ENCODE measurements around the gene CORIN.

Gene CORIN

DNA sequence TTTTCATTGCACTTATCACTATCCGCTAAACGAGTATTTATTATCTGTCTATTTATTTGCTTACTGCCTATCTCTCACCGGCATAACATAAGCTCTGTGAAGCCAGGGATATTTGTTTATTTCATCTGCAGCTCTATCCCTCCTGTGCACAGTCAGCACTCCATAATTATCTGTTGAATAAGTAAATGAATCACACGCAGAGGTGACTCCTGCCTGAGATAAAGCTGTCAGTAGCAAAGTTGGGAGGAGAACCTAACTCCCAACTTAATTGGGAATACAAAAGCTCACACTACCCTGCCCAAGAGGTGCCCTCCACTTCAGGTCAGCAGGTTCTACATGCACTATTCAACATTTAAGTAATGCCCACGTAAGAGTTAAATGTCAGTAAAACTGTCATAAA is 85.7 kb downstream of the CORIN start:
- TF ChIP-seq, protein P1, sequence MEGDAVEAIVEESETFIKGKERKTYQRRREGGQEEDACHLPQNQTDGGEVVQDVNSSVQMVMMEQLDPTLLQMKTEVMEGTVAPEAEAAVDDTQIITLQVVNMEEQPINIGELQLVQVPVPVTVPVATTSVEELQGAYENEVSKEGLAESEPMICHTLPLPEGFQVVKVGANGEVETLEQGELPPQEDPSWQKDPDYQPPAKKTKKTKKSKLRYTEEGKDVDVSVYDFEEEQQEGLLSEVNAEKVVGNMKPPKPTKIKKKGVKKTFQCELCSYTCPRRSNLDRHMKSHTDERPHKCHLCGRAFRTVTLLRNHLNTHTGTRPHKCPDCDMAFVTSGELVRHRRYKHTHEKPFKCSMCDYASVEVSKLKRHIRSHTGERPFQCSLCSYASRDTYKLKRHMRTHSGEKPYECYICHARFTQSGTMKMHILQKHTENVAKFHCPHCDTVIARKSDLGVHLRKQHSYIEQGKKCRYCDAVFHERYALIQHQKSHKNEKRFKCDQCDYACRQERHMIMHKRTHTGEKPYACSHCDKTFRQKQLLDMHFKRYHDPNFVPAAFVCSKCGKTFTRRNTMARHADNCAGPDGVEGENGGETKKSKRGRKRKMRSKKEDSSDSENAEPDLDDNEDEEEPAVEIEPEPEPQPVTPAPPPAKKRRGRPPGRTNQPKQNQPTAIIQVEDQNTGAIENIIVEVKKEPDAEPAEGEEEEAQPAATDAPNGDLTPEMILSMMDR (IDR thresholded peaks at IDR 0.05): no peak
- Histone ChIP-seq H3K27ac (no peak overlapping the region), H3K4me3 (no peak overlapping the region)
- no peak for DNase-seq (ENCODE audit: low spot score)

DNA sequence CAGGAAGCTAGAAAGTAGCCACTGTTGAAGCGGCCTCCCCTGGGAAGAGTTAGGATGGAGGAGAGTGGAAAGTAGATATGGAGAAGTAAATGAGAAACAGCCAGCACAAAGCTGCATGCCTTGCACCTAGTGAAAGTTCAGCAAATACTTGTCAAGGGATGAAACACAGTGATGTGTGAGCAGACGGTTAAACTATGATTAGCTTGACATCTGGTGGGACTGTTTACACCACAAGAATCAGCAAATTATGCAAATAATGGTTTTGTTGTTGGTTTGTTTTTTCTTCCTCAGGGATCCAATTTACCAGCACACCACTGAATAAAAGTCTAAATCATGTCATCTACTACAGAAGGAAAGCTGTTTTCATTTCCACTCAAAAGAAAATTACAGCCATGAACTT is 87.1 kb downstream of the CORIN start:
- TF ChIP-seq, protein P1 (IDR thresholded peaks at IDR 0.05): no peak

DNA sequence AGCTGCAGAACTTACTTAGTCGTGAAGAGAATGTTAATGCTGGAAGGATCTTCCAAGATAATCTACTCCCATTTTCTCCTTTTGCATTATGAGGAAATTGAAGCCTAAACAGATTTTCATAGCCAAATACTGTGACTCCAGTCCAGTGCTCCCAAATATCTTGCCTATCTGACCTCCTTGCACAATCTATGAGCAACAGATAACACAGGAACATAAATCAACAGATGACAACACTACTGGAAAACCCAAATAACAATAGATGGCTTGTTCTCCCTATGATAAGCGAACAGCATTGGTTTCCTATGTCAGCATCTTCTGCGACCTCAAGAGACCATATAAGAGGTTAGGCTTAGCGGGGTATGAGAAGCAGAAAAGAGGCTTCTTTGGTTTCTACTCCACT is 88.0 kb downstream of the CORIN start:
- no peak overlapping the region for H3K27ac ChIP-seq
- TF ChIP-seq, protein P1 (IDR thresholded peaks at IDR 0.05): no peak
- DNase-seq (ENCODE audit: low spot score): no peak

More for the DNA sequence above, 87.1 kb downstream of the CORIN start:
- no peak for DNase-seq (ENCODE audit: low spot score)
- H3K4me3 ChIP-seq: no peak overlapping the region
- no peak overlapping the region for H3K27ac ChIP-seq

DNA sequence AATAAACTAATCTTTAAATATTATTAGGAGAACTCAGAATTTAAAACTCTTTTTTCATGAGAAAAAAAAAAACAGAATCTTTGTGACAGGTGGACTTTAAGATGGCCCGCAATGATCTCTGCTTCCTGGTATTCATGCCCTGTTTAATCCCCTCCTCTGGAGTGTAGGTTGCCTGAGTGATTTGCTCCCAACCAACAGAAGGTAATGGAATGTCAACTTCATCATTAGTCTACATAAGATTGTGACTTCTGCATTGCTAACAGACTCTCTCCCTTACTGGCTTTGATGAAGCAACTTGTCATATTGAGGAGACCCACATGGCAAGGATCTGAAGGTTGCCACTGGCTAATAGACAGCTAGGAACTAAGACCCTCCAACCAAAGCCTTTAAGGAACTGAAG is 88.8 kb downstream of the CORIN start:
- no peak for DNase-seq (ENCODE audit: low spot score)
- no peak overlapping the region for H3K27ac ChIP-seq
- no peak overlapping the region for H3K4me3 ChIP-seq
- TF ChIP-seq, protein P1 (IDR thresholded peaks at IDR 0.05): no peak

More for the DNA sequence above, 88.0 kb downstream of the CORIN start:
- H3K4me3 ChIP-seq: no peak overlapping the region

DNA sequence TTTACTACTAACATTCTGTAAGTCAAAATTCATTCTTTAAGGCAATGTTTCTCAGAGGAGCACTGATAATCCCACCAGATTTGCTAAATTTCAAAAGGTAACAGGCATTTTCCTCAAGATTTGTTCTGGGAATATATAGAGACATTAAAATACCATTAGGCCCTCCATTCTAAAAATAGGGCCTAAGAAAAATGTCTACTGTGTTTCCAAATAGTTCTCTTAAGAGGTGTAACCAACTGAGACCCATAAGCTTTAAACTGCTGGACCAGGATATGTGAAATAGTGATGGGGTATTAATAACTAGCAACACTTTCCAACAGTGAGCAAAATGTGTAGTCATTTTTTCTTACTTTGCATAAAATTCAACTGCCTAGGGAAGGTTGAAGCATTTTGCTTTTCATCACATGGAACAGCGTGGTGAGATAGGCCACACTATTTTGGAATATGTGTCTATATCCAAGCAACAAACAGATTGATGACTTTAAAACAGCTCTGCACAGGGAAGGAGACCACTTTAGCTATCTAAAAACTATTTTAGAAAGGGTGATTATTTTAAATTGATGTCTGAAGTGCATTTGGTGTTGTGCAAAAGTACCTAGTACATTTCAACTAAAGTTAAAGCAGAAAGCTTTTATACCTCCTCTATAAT is 89.9 kb downstream of the CORIN start:
- H3K27ac ChIP-seq: no peak overlapping the region
- DNase-seq (ENCODE audit: low spot score): no peak
- TF ChIP-seq, protein P1 (IDR thresholded peaks at IDR 0.05): no peak
- H3K4me3 ChIP-seq: no peak overlapping the region

DNA sequence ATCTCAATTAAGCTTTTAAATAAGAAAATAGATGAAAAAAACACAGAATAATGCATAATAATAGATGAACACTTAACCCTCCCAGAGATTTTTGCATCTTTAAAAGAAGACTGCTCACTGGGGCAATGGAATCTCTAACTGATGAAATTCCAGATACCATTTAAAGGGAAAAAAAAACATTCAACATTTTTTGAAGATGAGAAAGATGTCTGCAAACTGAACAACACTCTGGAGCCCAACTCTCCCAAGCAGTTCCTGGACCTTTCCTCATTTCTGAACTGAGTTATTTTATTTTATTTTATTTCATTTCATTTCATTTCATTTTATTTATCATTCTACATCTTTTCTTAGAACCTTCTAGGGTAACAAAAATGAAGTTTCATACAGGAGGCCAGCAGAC is 90.7 kb downstream of the CORIN start:
- DNase-seq (ENCODE audit: low spot score): no peak
- Histone ChIP-seq H3K27ac (no peak overlapping the region), H3K4me3 (no peak overlapping the region)
- TF ChIP-seq, protein P1 (IDR thresholded peaks at IDR 0.05): no peak

DNA sequence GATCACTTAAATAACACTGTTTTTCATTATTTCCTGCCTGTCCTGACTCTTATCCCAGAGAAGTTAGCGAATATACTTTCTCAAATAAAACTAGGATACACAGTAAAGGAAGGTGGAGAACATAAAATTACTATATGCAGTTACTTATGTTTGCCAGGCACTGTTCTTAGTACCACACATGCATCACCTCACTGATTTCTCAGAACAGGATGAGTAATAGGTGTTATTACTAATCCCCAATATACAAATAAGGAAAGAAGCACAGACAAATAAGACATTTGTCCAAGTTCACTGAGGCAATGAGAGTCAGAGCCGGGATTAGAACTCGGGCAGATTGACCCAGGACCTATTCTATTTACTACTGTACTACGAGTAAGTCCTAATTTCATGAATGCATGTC is 91.7 kb downstream of the CORIN start:
- Histone ChIP-seq H3K27ac (no peak overlapping the region), H3K4me3 (no peak overlapping the region)
- TF ChIP-seq, protein P1 (IDR thresholded peaks at IDR 0.05): no peak
- no peak for DNase-seq (ENCODE audit: low spot score)
